Measurements from ENCODE around the gene CFAP298. TPM values are rescaled to one million over a fixed set of nuclear protein-coding genes. Genes with fewer than 3 reads are reported as not detected.

The CFAP298 gene
- total and polyA plus RNA-seq, 2 of the 13 experiments (the other 11 are each of a cell fraction or from before 2014, with no cell fraction given): 21.2 to 62.2 TPM

- TF ChIP-seq ATF4 (CRISPR knock-in tag; IDR thresholded peaks at IDR 0.05): no peak
- no peak for TF ChIP-seq ZNF142 (CRISPR knock-in tag; IDR thresholded peaks at IDR 0.05)
- TF ChIP-seq GATA4 (IDR thresholded peaks at IDR 0.05; ENCODE audit: borderline replicate concordance, low read depth): no peak
- no peak for TF ChIP-seq NFYC (CRISPR knock-in tag; IDR thresholded peaks at IDR 0.05)
- no peak for TF ChIP-seq TAF1 (CRISPR knock-in tag; IDR thresholded peaks at IDR 0.05)
- peak; percentile 29 for TF ChIP-seq GATAD2A (CRISPR knock-in tag; IDR thresholded peaks at IDR 0.05)
- peak; percentile 55 for TF ChIP-seq RBM22 (optimal IDR thresholded peaks at IDR 0.05; ENCODE audit: low read length)
- no peak for TF ChIP-seq TCF12 (IDR thresholded peaks at IDR 0.05)
- TF ChIP-seq TCF12 (CRISPR knock-in tag; IDR thresholded peaks at IDR 0.05): no peak
- TF ChIP-seq HMG20A (CRISPR knock-in tag; IDR thresholded peaks at IDR 0.05; ENCODE audit: borderline replicate concordance): no peak
- TF ChIP-seq CAMTA2 (CRISPR knock-in tag; IDR thresholded peaks at IDR 0.05; ENCODE audit: borderline replicate concordance): no peak
- no peak for TF ChIP-seq ZNF713 (CRISPR knock-in tag; IDR thresholded peaks at IDR 0.05)
- no peak for TF ChIP-seq ZC3H13 (CRISPR knock-in tag; IDR thresholded peaks at IDR 0.05)
- peak; percentile 7; the same call in 1 of the 2 replicates for TF ChIP-seq CTCF (CRISPR knock-in tag; IDR thresholded peaks at IDR 0.05)
Measured at GRCh38 chr21:32599526-32599925, 12.7 kb downstream of the CFAP298 start (continued).

Data from HepG2 (cell line).